Calu3 (cell line): ENCODE results near the gene SYNGR2. TPM values are rescaled to one million over a fixed set of nuclear protein-coding genes. Genes with fewer than 3 reads are reported as not detected.
A peak's percentile ranks its signal among the peaks of the same experiment; 100 is the strongest.

Experiments
- BruUV-seq: library from RNA; stranded (reverse); fragments of 400-500 nt; replicated peaks from 2 replicates; lab custom pipeline; 2021; lab: Mats Ljungman, UMichigan
- CTCF ChIA-PET: fragments of 300-600 bp; sonication (Branson Sonifier 250); formaldehyde crosslinking; loops from one replicate; lab custom pipeline; 2022; ENCODE audit warnings: antibody characterized with exemption; lab: Charles Lee
- DNase-seq: peaks from one replicate; pipeline ENCODE4 v3.0.0; 2022
- H3K27ac Mint-ChIP-seq: one replicate; pipeline ENCODE4 v1.8.0; 2022; ENCODE audit warnings: mixed read lengths; ENCODE audit not compliant: unreplicated experiment
- H3K27me3 Mint-ChIP-seq: one replicate; pipeline ENCODE4 v1.8.0; 2022; ENCODE audit warnings: mixed read lengths; ENCODE audit not compliant: unreplicated experiment
- H3K36me3 Mint-ChIP-seq: one replicate; pipeline ENCODE4 v1.8.0; 2022; ENCODE audit warnings: mild to moderate bottlenecking, moderate library complexity, mixed read lengths; ENCODE audit not compliant: insufficient read depth, unreplicated experiment
- H3K4me1 Mint-ChIP-seq: one replicate; pipeline ENCODE4 v1.8.0; 2022; ENCODE audit warnings: mild to moderate bottlenecking, low read depth, mixed read lengths; ENCODE audit not compliant: unreplicated experiment
- H3K4me3 Mint-ChIP-seq: one replicate; pipeline ENCODE4 v1.8.0; 2022; ENCODE audit warnings: mild to moderate bottlenecking, low read depth, moderate library complexity, mixed read lengths; ENCODE audit not compliant: unreplicated experiment
- H3K9me3 Mint-ChIP-seq: one replicate; pipeline ENCODE4 v1.8.0; 2022; ENCODE audit warnings: low read depth, mixed read lengths; ENCODE audit not compliant: unreplicated experiment
- intact Hi-C: fragments of 100-400 bp; cut with micrococcal nuclease; formaldehyde crosslinking; loops from one replicate; pipeline ENCODE4 v1.10.0; 2022; ENCODE audit not compliant: unreplicated experiment
- total RNA-seq: library from RNA; stranded (reverse); gene quantifications from 2 replicates; pipeline ENCODE4 v1.2.3, GENCODE V29; 2022
- TF ChIP-seq, protein P1 (sequence below): fragments of 200-600 bp; IDR thresholded peaks from one replicate; pipeline ENCODE4 v1.8.0; 2022; ENCODE audit warnings: antibody characterized with exemption; ENCODE audit not compliant: unreplicated experiment

The SYNGR2 gene
- total RNA-seq, 1 experiment from 2014 or later: 204 TPM

DNA sequence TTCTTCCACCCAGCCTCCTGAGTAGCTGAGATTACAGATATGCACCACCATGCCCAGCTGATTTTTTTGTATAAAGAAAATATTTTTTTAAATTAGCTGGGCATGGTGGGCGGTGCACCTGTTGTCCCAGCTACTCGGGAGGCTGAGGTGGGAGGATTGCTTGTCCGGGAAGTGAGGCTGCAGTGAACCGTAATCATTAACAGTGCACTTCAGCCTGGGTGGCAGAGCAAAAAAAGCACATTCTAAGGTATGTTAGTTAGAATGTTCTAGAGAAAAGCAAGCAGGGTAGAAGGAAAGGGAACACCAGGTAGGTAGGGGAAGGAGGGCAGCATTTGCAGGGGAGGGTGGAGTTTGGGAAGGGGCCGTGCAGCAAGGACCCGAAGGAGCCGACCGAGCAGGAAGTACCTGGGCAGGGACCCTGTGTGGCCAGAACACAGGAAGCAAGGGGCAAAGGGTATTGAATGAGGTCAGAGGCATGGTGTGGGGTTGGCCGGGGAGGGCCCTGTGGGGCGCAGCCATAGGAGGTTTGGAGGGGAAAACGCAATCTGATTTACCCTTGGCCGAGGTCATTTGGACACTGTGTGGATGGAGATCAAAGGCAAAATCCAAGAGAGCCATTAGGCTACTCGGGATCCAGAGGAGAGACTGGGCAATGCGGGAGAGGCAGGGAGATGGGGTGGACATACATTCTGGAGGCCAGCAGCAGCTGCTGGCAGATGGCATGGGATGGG is 19.9 kb upstream of the SYNGR2 start:
- DNase-seq: no peak
- peak overlapping the region; percentile 48 for H3K27ac Mint-ChIP-seq
- intact Hi-C loops: no loop called here
- H3K36me3 Mint-ChIP-seq: peaks cover 23% of the 10 kb centered on the region
- no peaks in the 10 kb centered on the region for H3K27me3 Mint-ChIP-seq
- TF ChIP-seq, protein P1, sequence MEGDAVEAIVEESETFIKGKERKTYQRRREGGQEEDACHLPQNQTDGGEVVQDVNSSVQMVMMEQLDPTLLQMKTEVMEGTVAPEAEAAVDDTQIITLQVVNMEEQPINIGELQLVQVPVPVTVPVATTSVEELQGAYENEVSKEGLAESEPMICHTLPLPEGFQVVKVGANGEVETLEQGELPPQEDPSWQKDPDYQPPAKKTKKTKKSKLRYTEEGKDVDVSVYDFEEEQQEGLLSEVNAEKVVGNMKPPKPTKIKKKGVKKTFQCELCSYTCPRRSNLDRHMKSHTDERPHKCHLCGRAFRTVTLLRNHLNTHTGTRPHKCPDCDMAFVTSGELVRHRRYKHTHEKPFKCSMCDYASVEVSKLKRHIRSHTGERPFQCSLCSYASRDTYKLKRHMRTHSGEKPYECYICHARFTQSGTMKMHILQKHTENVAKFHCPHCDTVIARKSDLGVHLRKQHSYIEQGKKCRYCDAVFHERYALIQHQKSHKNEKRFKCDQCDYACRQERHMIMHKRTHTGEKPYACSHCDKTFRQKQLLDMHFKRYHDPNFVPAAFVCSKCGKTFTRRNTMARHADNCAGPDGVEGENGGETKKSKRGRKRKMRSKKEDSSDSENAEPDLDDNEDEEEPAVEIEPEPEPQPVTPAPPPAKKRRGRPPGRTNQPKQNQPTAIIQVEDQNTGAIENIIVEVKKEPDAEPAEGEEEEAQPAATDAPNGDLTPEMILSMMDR: no peak
- no peaks in the 10 kb centered on the region for H3K9me3 Mint-ChIP-seq
- CTCF ChIA-PET: interaction anchor here (0.9 kb wide), 1 partner anchor 10 kb away, joined by 3 read pairs; no protein-coding TSS in a partner anchor
- peak overlapping the region; percentile 6 for H3K4me3 Mint-ChIP-seq
- no TSS peak for BruUV-seq
- peaks cover 55% of the 10 kb centered on the region for H3K4me1 Mint-ChIP-seq

DNA sequence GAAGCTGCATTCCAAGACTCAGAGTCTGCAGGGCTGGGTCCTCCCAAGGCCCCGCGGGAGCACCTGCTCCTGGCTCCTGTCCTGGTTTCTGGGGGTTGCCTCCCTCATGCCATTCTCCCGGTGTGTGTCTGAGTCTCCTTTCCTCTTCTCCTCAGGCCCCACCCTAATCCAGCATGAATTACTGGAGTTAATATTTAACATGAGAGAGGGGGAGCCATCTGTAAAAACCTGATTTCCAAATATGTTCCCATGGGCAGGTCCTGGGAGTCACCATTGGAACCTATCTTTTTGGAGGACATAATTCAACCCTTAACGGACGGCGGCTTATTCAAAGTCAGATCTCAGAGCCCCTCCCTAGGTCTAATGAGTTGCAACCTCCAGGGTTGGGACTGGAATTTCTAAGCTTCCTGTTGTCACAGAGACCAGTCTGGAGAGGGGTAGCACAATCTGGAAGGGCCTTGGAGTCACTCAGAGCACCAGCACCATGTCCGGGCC is 16.8 kb upstream of the SYNGR2 start:
- Mint-ChIP-seq H3K27me3 (no peaks in the 10 kb centered on the region), H3K4me1 (peaks cover 39% of the 10 kb centered on the region), H3K4me3 (no peak overlapping the region), H3K27ac (no peak overlapping the region), H3K36me3 (peaks cover 5% of the 10 kb centered on the region), H3K9me3 (no peaks in the 10 kb centered on the region)
- TF ChIP-seq, protein P1: no peak
- intact Hi-C loops: no loop called here
- CTCF ChIA-PET: interaction anchor here (0.5 to 1.2 kb wide), 5 partner anchors 10 to 73 kb away, joined by 3 to 7 read pairs (median 5); no protein-coding TSS in a partner anchor
- DNase-seq: peak; percentile 69
- no TSS peak for BruUV-seq

DNA sequence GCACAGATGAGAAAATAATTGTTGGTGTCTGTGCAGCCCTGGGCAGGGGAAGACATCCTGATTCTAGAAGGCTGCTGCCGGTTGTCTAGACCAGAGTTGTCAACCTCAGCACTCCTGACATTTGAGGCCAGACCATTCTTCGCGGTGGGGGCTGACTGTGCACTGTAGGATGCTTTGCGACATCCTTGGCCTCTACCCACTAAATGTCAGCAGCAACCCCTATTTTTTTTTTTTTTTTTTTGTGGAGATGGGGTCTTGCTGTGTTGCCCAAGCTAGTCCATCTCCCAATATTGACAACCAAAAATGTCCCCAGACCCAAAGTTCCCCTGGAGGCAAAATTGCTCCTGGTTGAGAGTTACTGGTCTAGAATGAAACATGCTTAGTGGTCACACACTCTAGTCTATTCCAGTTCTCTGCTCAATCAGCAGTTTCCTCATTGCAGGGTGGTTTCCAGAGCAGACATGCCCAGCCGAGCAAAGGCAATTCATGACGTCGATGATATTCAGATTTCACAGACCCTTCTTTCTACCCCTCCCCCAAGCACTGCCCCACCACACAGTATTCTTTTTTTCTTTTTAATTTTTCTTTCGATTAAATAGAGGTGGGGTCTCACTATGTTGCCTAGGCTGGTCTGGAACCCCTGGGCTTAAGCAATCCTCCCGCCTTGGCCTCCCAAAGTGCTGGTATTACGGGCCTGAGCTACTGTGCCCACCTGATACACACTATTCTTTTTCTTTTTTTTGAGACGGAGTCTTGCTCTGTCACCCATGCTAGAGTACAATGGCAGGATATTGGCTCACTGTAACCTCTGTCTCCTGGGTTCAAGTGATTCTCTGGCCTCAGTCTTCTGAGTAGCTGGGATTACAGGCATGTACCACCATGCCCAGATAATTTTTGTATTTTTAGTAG is 13.2 kb upstream of the SYNGR2 start:
- intact Hi-C loops: no loop called here
- Mint-ChIP-seq H3K4me1 (peaks cover 17% of the 10 kb centered on the region), H3K27me3 (no peaks in the 10 kb centered on the region), H3K36me3 (no peaks in the 10 kb centered on the region), H3K4me3 (no peak overlapping the region), H3K9me3 (no peaks in the 10 kb centered on the region), H3K27ac (no peak overlapping the region)
- CTCF ChIA-PET: interaction anchor here (0.7 kb wide), 1 partner anchor 14 kb away, joined by 10 read pairs; no protein-coding TSS in a partner anchor
- TF ChIP-seq, protein P1: no peak
- no peak for DNase-seq
- no TSS peak for BruUV-seq

DNA sequence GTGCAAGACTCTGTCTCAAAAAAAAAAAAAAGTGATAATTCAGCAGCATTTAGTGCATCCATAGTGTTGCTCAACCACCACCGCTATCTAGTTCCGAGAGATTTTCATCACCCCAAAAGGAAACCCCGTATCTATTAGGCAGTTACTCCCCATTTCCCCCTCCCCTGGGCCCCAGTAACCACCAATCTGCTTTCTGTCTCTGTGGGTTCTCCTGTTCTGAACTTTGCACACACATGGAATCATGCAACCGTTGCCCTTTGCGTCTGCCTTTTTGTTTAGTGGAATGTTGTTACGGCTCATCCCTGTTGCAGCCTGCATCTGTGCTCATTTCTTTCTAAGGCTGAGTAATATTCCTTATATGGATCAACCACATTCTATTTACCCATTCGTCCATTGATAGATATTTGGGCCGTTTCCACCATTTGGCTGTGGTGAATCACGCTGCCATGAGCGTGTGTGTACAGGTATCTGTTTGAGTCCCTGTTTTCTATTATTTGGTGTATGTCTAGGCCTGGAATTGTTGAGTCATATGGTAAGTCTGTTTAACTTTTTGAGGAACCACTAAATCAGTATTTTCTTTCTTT is 8.7 kb upstream of the SYNGR2 start:
- TF ChIP-seq, protein P1: no peak
- BruUV-seq: no TSS peak
- no peak for DNase-seq
- Mint-ChIP-seq H3K4me1 (no peaks in the 10 kb centered on the region), H3K27ac (no peak overlapping the region), H3K36me3 (peaks cover 15% of the 10 kb centered on the region), H3K27me3 (no peaks in the 10 kb centered on the region), H3K9me3 (no peaks in the 10 kb centered on the region), H3K4me3 (no peak overlapping the region)
- CTCF ChIA-PET: no interaction called here
- intact Hi-C loops: no loop called here
